GM12892 (cell line): Measurements from ENCODE around the gene LRRC9.

Experiments
- POLR2AphosphoS5 ChIP-seq: IDR thresholded peaks from 2 replicates; pipeline ENCODE4 v1.6.1; 2011; ENCODE audit warnings: low read depth, low read length, control low read depth
- TAF1 ChIP-seq: IDR thresholded peaks from 2 replicates; pipeline ENCODE4 v1.6.1; 2011; ENCODE audit warnings: low read depth, mild to moderate bottlenecking, control low read depth, low read length, borderline replicate concordance

DNA sequence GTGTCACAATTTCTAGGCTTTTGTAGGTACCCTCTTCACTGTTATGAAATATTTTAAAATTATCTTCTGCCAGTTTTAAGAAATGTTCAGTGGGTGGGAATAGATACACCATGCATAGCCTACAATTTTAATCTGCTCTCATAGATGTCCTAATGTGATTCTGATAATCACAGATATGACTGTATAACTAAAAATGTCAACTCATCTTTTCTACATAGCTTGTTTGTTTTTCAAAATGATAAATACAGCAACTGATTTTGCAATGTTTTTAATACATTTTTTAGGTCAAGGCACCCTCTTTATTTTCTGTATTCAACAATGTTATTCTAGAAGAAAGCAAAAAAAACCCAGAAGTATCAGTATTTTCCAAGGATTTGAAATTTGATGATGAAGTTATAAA is 61.6 kb downstream of the LRRC9 start:
- no peak for TF ChIP-seq POLR2AphosphoS5
- TF ChIP-seq TAF1: no peak
